Stomach smooth muscle (tissue), 2 donors: Measurements from ENCODE around the gene PREB.

Source experiments
- H3K27ac ChIP-seq: one replicate; pipeline ENCODE4 v1.7.0; 2013; ENCODE audit warnings: mild to moderate bottlenecking, low read length, inconsistent platforms
- H3K27me3 ChIP-seq, 2 donors: one replicate each; pipeline ENCODE4 v1.7.0; 2013; ENCODE audit warnings: low read length in 2 of 2; ENCODE audit not compliant: insufficient read depth in 2 of 2, control insufficient read depth in 1 of 2
- H3K36me3 ChIP-seq, 2 donors: one replicate each; pipeline ENCODE4 v1.7.0; 2013; ENCODE audit warnings: low read length in 2 of 2; ENCODE audit not compliant: control insufficient read depth in 2 of 2, insufficient read depth in 2 of 2
- H3K4me1 ChIP-seq: one replicate; pipeline ENCODE4 v1.7.0; 2013; ENCODE audit warnings: low read length; ENCODE audit not compliant: control insufficient read depth, insufficient read depth
- H3K4me3 ChIP-seq, 2 donors: one replicate each; pipeline ENCODE4 v1.7.0; 2013; ENCODE audit warnings: low read length in 2 of 2
- H3K9ac ChIP-seq, 2 donors: one replicate each; pipeline ENCODE4 v1.7.0; 2013; ENCODE audit warnings: low read length in 2 of 2, mild to moderate bottlenecking in 1 of 2
- H3K9me3 ChIP-seq, 2 donors: one replicate each; pipeline ENCODE4 v1.7.0; 2013; ENCODE audit warnings: low read length in 2 of 2; ENCODE audit not compliant: control insufficient read depth in 2 of 2
- donor health status: healthy.
- donor health status: Pancreatic carcinoma.

The PREB gene

DNA sequence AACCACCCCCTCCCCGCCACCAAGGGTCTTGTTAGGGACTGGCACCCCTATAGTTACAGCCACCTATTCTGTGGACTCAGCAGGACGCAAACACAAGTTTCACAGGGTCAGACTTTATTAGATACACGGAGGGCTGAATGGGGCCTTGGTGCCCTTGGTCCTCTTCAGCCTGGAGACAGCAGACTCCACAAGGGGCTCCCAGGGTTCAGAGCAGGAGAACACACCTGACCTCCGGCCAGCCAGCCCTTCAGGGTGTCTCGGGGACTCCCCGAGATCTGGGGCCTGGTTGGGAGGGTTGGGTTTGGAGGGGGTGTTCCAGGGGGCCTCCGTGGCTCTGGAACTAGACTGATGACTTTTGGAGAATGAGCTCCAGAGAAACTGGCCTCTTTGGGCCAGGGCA, 2.3 kb upstream of the PREB start:
- Histone ChIP-seq H3K9me3 (no peaks in the 10 kb centered on the region), H3K27ac (no peak overlapping the region), H3K36me3 (peaks cover 2 to 7% of the 10 kb centered on the region in 2 donors), H3K4me1 (peaks cover 18% of the 10 kb centered on the region), H3K9ac (no peak overlapping the region), H3K4me3 (no peak overlapping the region), H3K27me3 (no peaks in the 10 kb centered on the region)

DNA sequence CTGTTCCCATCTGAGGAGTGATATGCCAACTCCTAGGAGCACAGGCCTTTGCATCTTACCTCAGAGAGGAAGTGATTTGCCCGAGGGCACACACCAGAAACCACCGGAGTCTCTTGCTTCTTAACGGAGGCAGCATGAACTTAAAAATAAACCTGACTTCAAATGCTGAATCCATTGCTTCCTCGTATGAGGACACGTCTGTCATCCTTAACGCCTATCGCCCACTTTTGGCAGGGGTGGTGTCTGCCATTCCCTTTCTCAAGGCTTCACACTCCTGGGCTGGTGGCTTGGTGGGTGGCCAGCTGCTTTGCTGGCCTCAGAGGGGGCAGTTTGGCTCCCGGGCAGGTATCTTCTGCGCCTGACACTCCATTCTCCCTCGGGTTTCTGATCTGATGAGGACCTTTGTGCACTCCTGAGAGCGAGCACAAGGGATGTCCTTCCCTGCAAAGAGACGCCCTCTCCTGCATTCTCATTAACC, 1.1 kb upstream of the PREB start:
- H3K27ac ChIP-seq, result no peak overlapping the region
- H3K36me3 ChIP-seq, result peaks cover 13 to 19% of the 10 kb centered on the region in 2 donors
- no peaks in the 10 kb centered on the region for H3K9me3 ChIP-seq
- H3K4me1 ChIP-seq, result peaks cover 18% of the 10 kb centered on the region
- H3K9ac ChIP-seq, result no peak overlapping the region
- no peak overlapping the region for H3K4me3 ChIP-seq
- no peaks in the 10 kb centered on the region for H3K27me3 ChIP-seq

DNA sequence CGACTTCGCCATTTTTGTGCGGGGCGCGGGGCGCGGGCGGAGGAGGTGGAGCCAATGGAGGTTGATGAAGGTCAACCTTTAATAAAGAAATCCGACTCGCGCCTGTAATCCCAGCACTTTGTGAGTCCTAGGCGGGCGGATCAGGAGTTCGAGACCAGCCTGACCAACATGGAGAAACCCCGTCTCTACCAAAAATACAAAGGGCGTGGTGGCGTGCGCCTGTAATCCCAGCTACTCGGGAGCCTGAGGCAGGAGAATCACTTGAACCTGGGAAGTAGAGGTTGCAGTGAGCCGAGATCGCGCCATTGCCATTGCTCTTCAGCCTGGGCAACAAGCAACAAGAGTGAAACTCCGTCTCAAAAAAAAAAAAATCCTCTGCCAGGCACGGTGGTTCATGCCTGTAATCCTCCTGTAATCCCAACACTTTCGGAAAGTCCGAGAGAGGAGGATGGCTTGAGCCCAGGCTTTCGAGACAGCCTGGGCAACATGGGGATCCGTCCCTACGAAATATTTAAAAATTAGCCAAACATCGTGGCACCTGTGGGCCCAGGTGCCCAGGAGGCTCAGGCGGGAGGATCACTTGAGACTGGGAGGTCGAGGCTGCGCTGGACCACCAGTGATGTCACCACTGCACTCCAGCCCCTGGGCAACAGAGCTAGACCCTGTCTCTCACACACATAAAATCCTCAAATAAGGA, 493 bp upstream of the PREB start:
- Histone ChIP-seq H3K4me3 (peak overlapping the region; percentile 85 to 88), H3K9ac (peak overlapping the region in 1 of 2 donors; percentile 87), H3K4me1 (peaks cover 18% of the 10 kb centered on the region), H3K9me3 (no peaks in the 10 kb centered on the region), H3K27me3 (no peaks in the 10 kb centered on the region), H3K27ac (peak overlapping the region; percentile 71), H3K36me3 (peaks cover 13 to 24% of the 10 kb centered on the region in 2 donors)

DNA sequence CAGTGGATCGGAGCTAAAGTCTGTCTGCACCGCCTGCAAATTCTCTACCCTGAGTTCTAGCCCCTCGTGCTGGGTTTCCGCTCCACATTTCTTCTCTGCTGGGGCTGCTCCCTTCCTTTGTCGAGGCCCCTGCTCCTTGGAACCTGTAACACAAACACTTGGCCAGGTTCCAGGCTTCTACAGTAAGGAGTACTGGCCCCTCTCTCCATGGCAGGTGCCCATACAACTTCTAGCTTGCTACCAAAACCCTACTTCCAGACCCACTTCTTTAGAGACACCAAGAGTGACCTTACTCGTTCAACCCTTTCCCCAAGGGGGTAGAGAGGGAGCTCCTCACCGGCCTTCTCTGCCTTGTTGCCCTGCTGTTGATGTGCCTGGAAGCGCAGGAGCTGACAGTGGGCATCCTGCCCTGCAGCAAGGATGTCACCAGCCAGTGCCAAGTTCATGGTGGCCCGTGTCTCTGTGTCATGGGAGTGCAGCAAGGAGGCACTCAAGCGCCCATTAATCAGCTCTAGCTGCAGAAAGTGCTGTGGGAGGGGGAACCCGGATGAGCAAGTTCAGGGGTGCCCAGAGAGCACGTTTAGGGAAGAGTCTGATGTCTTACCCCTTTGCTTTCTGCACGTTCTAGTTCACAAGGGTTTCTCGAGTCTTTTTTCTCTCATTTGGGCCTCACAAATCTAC, 1.1 kb downstream of the PREB start:
- Histone ChIP-seq H3K4me1 (peaks cover 18% of the 10 kb centered on the region), H3K9ac (peak overlapping the region; percentile 87 to 90), H3K27ac (no peak overlapping the region), H3K4me3 (peak overlapping the region; percentile 85 to 88), H3K9me3 (no peaks in the 10 kb centered on the region), H3K27me3 (no peaks in the 10 kb centered on the region), H3K36me3 (peaks cover 21 to 28% of the 10 kb centered on the region in 2 donors)

DNA sequence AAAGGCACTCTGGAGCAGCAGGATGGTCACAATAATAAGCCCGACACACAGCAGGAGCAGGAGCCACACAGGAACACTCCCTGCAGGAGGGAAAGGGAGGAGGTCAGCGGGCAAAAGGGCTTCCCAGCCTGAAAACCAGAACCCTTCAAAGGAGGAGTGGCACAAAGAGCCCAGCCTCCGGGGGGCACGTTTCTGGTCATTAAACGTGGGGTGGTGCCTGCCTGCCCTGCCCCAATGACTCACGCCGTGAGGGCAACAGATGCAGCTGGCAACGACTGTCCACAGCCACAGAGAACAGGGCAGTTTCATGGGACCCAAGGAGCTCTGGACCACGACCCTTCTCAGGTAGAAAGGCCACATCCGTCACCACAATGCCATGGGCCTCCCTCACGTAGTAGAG, 3.0 kb downstream of the PREB start:
- Histone ChIP-seq H3K4me3 (no peak overlapping the region), H3K9me3 (no peaks in the 10 kb centered on the region), H3K4me1 (peaks cover 18% of the 10 kb centered on the region), H3K27ac (no peak overlapping the region), H3K27me3 (no peaks in the 10 kb centered on the region), H3K36me3 (peaks cover 21 to 28% of the 10 kb centered on the region in 2 donors), H3K9ac (no peak overlapping the region)

DNA sequence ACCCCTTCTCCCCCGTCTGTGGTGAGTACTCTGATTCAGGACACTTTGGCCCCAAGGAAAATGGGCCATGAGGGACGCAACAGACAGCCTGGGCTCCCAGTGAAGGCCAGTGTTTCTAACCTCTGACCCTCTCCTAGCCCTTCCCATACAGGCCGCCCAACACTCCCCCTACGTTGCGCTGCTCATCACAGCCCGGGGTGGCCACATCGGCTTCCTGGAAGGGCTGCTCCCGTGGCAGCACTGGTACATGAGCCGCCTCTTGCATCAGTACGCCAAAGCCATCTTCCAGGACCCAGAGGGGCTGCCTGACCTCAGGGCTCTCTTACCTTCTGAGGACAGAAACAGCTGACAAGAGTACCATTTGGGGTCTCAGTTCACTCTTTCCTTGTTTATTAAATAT, 4.0 kb downstream of the PREB start:
- no peak overlapping the region for H3K9ac ChIP-seq
- no peaks in the 10 kb centered on the region for H3K27me3 ChIP-seq
- no peak overlapping the region for H3K27ac ChIP-seq
- H3K4me1 ChIP-seq, result peaks cover 18% of the 10 kb centered on the region
- H3K9me3 ChIP-seq, result no peaks in the 10 kb centered on the region
- H3K4me3 ChIP-seq, result no peak overlapping the region
- peaks cover 21 to 28% of the 10 kb centered on the region in 2 donors for H3K36me3 ChIP-seq

DNA sequence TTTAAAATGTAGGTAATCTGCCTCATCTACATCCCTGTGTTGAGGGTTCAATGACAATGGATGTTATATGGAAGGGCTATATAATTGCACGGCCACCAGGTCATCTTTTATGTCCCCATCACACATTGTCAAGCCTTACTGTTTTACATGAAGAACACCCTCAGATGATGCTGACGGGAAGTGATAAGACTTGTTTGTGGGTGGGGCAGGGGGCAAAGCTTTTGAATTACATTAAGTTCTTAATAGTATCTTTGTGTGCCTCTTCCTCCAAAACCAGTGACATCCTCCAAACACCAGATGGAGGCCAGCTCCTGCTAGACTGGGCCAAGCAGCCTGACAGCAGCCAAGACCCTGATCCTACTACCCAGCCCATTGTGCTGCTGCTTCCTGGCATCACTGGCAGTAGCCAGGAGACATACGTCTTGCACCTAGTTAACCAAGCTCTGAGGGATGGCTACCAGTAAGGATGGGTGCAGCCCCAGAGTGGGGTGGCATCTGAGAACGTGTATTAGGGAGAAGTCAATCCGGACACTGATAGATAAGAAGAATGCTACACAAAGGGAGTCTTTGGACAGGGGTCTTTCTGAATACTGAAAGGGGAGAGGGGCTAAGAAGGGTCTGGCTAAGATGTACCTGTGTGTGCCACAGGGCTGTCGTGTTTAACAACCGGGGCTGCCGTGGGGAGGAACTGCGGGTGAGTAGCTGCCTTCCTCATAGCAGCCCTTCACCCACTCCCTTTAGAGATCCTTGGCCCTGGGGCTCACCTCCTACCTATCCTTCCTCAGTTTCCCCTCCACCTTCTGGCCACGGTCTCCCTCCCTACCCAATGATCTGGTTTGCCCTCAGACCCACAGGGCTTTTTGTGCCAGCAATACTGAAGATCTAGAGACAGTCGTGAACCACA, 5.5 kb downstream of the PREB start:
- H3K4me3 ChIP-seq, result no peak overlapping the region
- H3K36me3 ChIP-seq, result peaks cover 21 to 28% of the 10 kb centered on the region in 2 donors
- no peak overlapping the region for H3K9ac ChIP-seq
- H3K27ac ChIP-seq, result no peak overlapping the region
- H3K9me3 ChIP-seq, result no peaks in the 10 kb centered on the region
- H3K27me3 ChIP-seq, result no peaks in the 10 kb centered on the region
- peaks cover 18% of the 10 kb centered on the region for H3K4me1 ChIP-seq

DNA sequence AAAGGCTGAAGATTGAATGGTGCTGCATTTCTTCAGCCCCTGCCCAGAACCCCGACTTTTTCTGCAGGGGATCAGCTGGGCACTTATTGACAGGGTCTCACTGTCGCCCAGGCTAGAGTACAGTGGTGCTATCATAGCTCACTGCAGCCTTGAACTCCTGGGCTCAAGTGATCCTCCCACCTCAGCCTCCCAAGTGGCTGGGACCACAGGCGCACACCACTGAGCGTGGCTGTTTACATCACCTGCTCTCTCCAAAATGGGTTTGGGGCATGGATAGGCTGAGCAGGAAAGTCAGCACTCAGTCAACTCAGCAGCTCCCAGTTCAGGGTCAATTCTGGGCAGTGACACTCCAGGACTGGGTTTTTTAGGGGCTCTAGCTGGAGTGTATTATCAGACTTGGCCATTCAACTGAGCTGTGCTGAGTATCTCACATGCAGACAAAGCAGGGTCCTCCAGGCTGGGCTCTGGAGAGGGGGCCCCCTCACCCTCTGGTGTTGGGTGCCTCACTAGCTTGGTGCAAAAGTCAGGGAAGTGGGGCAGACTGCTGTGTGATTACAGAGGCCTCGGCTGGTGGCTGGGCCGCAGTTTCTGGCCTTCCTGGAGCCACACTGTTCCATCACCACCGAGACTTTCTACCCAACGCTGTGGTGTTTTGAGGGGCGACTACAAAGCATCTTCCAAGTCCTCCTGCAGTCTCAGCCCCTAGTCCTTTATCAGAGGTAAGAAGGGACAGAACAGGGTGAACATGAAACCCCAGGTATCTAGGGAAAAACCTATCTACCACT, 6.4 kb downstream of the PREB start:
- Histone ChIP-seq H3K36me3 (peaks cover 21 to 28% of the 10 kb centered on the region in 2 donors), H3K4me3 (no peak overlapping the region), H3K9ac (no peak overlapping the region), H3K27ac (no peak overlapping the region), H3K4me1 (peaks cover 16% of the 10 kb centered on the region), H3K27me3 (no peaks in the 10 kb centered on the region), H3K9me3 (no peaks in the 10 kb centered on the region)

DNA sequence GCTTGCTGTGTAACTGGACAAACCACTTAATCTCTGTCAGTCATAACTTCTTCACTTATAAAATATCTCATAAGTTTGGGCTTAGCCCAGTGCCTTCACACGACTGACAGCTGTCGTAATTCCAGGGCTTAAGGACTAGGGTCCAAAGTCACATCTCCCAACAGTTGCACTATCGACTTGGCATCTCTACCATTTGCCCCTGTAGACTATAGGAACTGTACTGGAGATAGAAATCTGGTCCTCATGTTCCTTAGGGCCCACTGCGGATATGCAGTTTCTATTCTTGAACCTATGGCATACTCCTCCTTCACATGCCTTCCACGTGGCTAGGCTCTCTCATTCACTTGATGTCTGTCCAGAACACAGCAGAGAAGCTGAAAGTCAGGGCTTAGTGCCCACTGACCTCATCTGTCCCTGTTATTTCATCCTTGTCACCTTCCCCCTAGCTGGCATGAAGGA, 8.2 kb downstream of the PREB start:
- Histone ChIP-seq H3K9ac (no peak overlapping the region), H3K27me3 (no peaks in the 10 kb centered on the region), H3K27ac (no peak overlapping the region), H3K4me3 (no peak overlapping the region), H3K4me1 (peaks cover 10% of the 10 kb centered on the region), H3K36me3 (peaks cover 14 to 17% of the 10 kb centered on the region in 2 donors), H3K9me3 (no peaks in the 10 kb centered on the region)

DNA sequence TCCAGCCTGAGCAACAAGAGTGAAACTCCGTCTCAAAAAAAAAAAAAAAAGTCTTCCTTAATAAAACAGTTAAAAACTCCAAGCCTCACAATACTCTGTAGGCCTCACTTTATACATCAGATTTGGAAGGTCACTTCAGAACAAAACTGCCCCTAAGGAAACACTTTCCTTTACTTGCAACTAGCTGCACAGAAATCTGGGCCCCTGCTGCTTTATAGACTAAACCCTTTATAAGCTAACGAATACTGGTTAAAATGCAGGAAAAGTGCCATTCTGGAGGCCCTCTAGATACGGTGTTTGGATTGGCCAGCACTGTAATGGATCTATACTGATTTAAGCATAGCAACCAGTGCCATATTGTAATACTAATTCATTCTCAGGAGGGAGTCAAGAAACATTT, 9.3 kb downstream of the PREB start:
- Histone ChIP-seq H3K36me3 (peaks cover 5 to 8% of the 10 kb centered on the region in 2 donors), H3K9me3 (no peaks in the 10 kb centered on the region), H3K9ac (no peak overlapping the region), H3K27ac (no peak overlapping the region), H3K4me1 (peaks cover 10% of the 10 kb centered on the region), H3K4me3 (no peak overlapping the region), H3K27me3 (no peaks in the 10 kb centered on the region)
